GM21786 (cell line): ENCODE results near the gene LAMC2.
"Not testable (repeated sequence)": the region's sequence is repeated elsewhere in the genome, so short reads cannot be mapped to it uniquely, and the experiment has no call there.

Experiments used
- ATAC-seq: cut with Tn5 transposase; IDR thresholded peaks from one replicate; pipeline ENCODE4 v1.9.1; 2021; ENCODE audit not compliant: unreplicated experiment

The LAMC2 gene

GRCh38 chr1:183185941-183186490 lies at the start of gene LAMC2:
Gene LAMC2 (plus strand): TSS chr1:183186264. CDS start chr1:183186353, 89 bp downstream.
- ATAC-seq: no peak

- no peak for ATAC-seq
These were observed 48.3 kb upstream of the LAMC2 start for GRCh38 chr1:183137782-183138181.

GRCh38 chr1:183138301-183138700 lies 47.8 kb upstream of the LAMC2 start:
- ATAC-seq: no peak

GRCh38 chr1:183139281-183139942 lies 46.7 kb upstream of the LAMC2 start:
- ATAC-seq: no peak

- no peak for ATAC-seq
These were observed 45.4 kb upstream of the LAMC2 start for GRCh38 chr1:183140633-183141032.

GRCh38 chr1:183142171-183142570 lies 43.9 kb upstream of the LAMC2 start:
- ATAC-seq: no peak

- ATAC-seq: no peak
These were observed 42.3 kb upstream of the LAMC2 start for GRCh38 chr1:183143576-183144315.

GRCh38 chr1:183144752-183145151 lies 41.3 kb upstream of the LAMC2 start:
- ATAC-seq: no peak

- no peak for ATAC-seq
These were observed 38.3 kb upstream of the LAMC2 start for GRCh38 chr1:183147735-183148134.

- ATAC-seq: no peak
These were observed 37.5 kb upstream of the LAMC2 start for GRCh38 chr1:183148599-183148998.

GRCh38 chr1:183149273-183149672 lies 36.8 kb upstream of the LAMC2 start:
- no peak for ATAC-seq

- ATAC-seq: not testable (repeated sequence)
These were observed 36.0 kb upstream of the LAMC2 start for GRCh38 chr1:183150032-183150431.

GRCh38 chr1:183150445-183150844 lies 35.6 kb upstream of the LAMC2 start:
- ATAC-seq: no peak

GRCh38 chr1:183152180-183152579 lies 33.9 kb upstream of the LAMC2 start:
- ATAC-seq: no peak

- no peak for ATAC-seq
These were observed 30.1 kb upstream of the LAMC2 start for GRCh38 chr1:183155939-183156338.

GRCh38 chr1:183159960-183160359 lies 26.1 kb upstream of the LAMC2 start:
- no peak for ATAC-seq

- no peak for ATAC-seq
These were observed 24.7 kb upstream of the LAMC2 start for GRCh38 chr1:183161391-183161790.

GRCh38 chr1:183163316-183163715 lies 22.7 kb upstream of the LAMC2 start:
- ATAC-seq: no peak

- no peak for ATAC-seq
These were observed 21.7 kb upstream of the LAMC2 start for GRCh38 chr1:183164340-183164739.

GRCh38 chr1:183164963-183165362 lies 21.1 kb upstream of the LAMC2 start:
- no peak for ATAC-seq

- ATAC-seq: no peak
These were observed 20.6 kb upstream of the LAMC2 start for GRCh38 chr1:183165456-183165855.

- no peak for ATAC-seq
These were observed 19.6 kb upstream of the LAMC2 start for GRCh38 chr1:183166454-183166853.
